GM19468 (cell line): ENCODE results near the gene PLVAP.

Experiments
- ATAC-seq: cut with Tn5 transposase; IDR thresholded peaks from one replicate; pipeline ENCODE4 v1.9.1; 2021; ENCODE audit warnings: mild to moderate bottlenecking, moderate library complexity, moderate number of reproducible peaks; ENCODE audit not compliant: unreplicated experiment; ENCODE audit errors: extremely low read depth

Gene PLVAP, protein sequence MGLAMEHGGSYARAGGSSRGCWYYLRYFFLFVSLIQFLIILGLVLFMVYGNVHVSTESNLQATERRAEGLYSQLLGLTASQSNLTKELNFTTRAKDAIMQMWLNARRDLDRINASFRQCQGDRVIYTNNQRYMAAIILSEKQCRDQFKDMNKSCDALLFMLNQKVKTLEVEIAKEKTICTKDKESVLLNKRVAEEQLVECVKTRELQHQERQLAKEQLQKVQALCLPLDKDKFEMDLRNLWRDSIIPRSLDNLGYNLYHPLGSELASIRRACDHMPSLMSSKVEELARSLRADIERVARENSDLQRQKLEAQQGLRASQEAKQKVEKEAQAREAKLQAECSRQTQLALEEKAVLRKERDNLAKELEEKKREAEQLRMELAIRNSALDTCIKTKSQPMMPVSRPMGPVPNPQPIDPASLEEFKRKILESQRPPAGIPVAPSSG

DNA sequence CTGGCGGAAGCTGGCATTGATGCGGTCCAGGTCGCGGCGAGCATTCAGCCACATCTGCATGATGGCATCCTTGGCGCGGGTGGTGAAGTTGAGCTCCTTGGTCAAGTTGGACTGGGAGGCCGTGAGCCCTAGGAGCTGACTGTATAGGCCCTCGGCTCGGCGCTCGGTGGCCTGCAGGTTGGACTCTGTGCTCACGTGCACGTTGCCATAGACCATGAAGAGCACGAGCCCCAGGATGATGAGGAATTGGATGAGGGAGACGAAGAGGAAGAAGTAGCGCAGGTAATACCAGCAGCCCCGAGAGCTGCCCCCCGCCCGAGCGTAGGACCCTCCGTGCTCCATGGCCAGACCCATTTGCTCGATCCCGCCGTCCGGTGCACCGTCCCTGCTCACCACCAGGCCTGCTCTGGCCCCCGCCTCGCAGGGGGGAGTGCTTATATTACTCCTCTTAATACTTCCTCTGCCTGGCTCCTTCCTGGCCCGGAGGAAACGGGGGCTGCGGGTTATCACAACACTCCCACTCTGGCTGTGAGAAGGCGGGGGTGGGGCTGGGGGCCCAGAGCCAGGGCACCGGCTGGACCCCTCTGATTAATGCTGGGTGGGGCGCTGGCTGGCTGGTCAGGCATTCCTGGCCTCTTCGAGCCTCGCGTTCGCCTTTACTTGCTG is at the start of gene PLVAP:
Gene PLVAP, minus strand, starts transcription at position 408 of the 666 bp plus-strand sequence. Its CDS starts 54 bp downstream, at position 354.
- no peak for ATAC-seq

DNA sequence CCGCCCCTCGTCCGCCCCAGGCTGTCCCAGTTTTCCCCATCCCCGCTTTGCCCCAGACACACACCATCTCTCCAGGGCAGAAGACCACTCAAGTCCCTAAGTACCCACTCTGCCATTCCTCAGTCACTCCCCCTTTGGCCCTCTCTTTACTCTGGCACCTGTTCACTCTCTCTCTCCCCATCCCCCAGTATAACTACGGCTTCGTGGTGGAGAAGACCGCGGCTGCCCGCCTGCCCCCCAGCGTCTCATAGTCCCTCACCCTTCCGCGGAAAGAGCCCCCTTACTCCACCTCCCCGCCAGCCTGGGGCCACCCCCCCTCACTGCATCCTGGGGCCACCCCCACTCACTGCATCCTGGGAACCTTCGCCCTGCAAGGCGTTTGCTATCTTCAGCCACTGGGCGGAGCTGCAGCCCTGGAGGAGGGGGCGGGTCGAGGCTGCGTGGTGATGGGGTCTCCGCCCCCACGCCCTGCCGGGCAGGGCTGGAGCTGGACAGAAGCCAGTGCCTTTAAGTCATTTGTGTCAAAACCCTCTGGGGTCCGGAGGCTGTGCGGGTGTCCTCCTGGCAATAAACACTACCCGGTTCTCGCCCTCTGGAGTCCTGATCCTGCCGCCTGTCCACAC is 47.7 kb upstream of the PLVAP start:
- ATAC-seq = no peak

DNA sequence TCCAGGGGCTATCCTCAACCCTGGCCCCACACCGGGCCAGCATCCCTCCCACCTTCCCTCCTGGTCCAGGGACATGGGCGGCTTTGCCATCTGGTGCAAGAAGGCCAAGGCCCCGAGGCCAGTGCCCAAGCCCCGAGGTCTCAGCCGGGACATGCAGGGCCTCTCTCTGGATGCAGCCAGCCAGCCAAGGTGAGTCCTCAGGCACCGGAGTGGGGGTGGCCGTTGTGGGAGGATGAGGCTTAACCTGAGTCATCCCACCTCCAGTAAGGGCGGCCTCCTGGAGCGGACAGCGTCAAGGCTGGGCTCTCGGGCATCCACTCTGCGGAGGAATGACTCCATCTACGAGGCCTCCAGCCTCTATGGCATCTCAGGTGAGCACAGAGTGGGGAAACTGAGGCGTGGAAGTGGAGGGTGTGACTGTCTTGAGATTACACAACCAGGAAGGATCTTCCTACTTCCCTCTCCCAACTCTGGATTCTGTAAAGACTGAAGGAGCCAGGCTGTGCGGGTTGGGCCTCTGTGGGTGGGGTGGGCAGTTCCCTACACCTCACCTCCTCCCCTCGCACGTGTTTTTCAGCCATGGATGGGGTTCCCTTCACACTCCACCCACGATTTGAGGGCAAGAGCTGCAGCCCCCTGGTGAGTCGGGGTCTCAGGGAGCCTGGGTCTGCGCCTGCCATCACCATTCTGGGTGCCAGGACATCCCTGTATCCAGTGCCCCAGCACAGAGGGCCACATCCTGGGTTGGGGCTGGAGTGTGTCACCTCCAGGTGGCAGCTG is 46.5 kb upstream of the PLVAP start:
- ATAC-seq = no peak

DNA sequence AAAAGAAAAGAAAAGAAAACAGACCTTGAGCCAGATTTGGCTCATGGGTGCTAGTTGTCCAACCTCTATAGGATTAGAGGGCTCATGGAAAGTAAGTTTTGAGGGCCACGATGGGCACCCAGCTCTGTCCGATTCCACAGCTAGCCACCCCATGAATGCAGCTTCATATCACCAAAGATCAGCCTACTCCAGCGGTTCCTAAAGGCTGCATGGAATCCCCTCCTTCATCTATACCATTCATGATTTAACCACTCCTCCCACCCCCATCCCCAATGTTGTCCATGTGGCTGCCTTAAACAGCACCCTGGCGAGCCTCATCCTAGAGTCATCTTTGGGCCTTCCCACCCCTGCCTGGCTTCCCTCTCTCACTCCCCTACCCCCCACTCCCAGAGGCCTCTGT is 44.8 kb upstream of the PLVAP start:
- no peak for ATAC-seq

DNA sequence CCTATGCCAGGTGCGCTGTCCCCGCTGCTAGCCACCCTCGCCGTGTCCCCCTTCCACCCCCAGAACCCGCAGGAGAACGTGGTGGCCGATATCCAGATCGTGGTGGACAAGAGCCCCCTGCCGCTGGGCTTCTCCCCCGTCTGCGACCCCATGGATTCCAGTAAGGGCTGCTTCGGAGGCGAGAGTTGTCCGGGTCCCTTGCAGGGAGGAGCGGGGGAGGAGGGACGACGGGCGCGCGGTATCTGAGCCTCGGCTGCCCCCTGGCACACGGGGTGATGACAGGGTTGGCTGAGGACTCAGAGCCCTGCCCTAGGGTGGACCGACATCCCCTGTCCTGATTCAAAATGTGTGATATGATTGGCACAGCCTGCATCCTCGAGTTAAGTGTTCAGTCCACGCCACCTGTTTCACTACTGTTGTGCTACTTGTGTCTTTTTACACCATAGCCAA is 43.4 kb upstream of the PLVAP start:
- no peak for ATAC-seq

DNA sequence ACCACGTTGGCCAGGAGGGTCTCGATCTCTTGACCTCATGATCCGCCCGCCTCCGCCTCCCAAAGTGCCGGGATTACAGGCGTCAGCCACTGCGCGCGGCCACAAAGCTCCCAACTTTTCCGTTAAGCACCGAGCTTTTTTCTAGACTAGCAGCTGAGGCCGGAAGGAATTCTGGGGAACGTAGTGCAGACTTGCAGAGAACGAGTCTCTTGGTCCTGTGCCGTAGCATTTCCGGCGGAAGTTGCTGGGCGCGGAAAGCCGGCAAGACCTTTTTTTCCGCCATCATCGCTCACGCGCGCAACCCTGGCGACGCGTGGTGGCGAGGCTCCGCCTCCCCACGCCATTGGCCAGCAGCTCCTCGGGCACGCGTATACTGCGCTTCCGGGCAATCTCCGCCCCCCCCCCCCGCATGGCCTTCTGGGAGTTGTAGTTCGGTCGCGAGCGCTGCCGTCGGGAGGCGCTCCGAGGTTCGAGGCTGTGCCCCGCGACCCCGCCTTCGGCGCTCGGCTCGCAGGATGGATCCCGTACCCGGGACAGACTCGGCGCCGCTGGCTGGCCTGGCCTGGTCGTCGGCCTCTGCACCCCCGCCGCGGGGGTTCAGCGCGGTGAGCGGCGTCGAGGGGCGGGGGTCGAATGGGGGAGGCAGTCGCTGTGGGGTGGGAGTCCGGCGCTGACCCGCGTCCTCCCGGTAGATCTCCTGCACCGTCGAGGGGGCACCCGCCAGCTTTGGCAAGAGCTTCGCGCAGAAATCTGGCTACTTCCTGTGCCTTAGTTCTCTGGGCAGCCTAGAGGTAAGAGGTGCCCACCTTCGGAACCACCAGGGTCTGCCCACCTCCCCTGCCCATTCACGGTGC is 42.7 kb upstream of the PLVAP start, which contains the start of gene MVB12A:
Gene MVB12A, plus strand, starts transcription at position 427 of the 854 bp plus-strand sequence. Its CDS starts 89 bp downstream, at position 516.
- peak; percentile 71 for ATAC-seq

DNA sequence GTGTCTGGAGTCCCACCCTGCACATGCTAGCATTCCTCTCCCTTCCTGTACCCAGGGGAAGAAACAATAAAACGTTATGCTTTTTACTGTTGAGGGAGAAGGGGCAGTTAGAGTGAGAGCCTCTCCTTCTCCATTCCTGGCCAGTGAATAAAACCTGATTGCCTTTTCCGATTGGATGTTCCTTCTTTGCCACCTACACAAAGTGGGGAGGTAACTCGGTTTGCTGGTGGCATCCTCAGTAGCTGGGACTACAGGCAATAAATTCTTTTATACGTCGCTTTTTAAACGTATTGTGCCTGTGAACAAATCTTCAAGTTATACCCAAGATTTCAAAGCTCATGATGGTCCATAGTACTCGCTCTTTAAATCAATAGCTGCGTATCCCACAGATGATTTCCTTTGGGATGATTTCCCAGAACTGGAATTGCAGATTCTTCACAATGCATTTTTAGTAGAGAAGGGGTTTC is 42.0 kb upstream of the PLVAP start:
- ATAC-seq = no peak

DNA sequence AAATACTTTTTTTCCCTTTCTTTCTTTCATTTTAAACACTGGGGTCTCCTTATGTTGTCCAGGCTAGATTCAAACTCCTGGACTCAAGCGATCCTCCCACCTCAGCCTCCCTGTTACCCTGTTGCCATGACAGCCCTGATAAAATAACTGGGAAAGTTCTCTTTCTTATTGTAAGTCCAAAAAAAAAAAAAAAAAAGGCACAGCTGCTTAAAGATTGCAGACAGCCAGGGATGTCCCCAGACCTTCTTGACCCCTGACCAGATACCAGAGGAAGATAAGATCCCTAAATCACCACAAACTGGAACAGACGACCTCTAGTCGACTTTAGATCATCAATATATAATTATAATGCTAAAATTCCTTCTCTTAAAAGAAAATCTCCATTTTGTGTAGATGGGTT is 41.6 kb upstream of the PLVAP start:
- ATAC-seq = no peak

DNA sequence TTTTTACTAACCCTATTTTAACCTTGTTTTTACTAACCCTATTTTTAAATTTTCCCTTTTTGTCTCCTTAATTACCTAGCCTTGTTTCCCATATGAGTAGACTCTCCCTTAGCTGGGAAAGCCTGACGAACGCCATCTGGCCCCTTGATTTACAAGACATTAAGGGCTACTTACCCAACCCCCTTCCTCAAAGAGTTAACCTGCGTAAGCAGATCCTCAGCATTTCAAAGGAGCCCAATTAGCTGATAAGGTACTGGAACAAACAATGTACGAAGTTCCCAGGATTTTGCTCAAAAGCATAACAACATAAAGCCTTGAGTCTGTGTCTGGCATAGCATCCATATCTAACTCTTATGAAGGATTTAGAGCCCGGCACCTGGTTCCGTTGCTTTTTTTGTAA is 38.0 kb upstream of the PLVAP start:
- ATAC-seq = no peak

DNA sequence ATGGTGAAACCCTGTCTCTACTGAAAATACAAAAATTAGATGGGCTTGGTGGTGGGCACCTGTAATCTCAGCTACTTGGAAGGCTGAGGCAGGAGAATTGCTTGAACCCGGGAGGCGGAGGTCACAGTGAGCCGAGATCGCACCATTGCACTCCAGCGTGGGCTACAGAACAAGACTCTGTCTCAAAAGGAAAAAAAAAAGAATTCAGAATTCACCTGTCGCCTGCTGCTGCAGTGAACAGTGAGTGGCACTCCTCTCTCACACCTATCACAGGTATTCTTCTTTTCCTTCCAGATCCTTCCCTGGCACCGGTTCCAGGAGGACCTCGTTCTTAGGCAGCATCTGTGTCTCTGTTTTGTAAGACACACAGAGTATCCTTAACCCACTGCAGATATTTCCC is 37.0 kb upstream of the PLVAP start:
- ATAC-seq = no peak

DNA sequence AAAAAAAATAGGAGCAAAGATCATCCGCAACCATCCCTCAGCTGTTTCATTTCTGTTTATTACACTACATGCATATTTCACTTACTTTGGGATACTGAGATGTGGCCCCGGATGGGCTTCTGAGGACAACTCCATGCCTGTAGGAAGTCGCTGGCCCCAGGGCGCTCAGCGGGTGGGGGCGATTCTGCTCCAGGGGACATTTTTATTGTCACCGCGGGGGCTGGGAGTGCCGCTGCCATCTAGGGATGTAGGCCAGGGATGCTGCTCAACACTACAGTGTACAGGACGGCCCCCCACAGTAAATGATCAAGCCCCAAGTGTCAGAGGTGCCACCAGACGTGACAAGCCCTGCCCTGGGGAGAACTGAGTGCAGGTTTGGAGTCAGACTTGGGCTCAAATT is 34.7 kb upstream of the PLVAP start:
- ATAC-seq = no peak

DNA sequence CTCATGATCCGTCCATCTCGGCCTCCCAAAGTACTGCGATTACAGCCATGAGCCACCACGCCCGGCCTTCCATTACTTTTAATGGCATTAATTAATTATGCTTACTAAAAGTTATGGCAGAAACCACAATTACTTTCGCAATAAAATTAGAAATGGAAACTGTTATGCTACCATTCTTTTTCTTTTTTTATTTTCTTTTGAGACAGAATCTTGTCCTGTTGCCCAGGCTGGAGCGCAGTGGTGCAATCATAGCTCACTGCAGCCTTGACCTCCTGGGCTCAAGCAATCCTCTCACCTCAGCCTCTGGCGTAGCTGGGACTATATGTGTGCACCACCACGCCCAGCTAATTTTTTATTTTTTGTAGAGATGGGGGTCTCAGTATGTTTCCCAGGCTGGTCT is 32.8 kb upstream of the PLVAP start:
- ATAC-seq = no peak

DNA sequence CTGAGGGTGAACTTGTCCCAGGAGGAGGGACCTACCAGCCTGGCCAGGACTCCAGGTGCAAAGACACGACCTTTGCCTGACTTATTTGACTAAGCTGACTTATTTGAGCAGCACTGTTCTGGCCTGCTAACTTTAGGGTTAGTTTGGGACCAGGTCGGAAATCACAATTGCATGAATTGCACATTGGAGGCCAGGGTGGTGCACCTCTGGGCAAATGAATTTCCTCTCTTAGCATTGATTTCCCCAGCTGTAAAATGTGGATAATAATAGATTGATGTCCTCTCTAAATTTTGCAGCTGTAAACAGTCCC is 29.7 kb upstream of the PLVAP start:
- ATAC-seq = no peak

DNA sequence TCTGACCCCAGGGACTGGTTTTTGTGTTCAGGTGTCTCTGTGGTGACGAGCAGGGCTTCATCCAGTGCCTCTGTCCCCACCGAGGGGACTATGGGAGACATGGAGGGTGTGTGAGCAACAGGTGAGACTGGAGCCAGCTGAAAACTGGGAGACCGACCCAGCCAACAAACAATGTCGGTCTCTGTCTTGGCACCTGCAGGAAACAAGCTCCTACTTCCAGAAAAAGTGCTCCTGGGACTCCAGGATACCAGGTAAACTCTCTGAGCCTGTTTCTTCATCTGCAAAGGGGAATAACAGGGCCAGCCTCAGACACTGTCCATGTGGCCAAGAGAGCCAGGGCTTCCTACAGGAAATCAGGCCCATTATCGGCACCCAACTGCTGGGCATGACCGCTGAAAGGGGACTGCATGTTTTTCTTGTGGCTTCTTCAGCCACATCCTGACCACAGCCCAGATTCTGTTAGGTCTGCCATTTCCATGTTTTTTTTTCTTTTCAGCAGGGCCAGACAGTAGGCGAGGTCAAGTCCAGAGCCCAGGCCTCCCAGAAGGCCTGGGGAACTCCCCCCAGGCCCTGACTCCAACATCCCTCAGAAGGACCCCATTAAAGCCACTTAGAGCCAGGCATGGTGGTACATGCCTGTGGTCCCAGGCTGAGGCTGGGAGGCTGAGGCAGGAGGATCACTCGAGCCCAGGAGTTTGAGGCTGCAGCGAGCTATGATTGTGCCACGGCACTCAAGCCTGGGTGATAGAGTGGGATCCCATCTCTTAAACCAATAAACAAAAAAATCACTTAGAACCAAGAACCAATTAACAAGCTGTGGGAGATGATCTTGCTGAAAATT is 29.1 kb upstream of the PLVAP start:
- ATAC-seq = no peak

DNA sequence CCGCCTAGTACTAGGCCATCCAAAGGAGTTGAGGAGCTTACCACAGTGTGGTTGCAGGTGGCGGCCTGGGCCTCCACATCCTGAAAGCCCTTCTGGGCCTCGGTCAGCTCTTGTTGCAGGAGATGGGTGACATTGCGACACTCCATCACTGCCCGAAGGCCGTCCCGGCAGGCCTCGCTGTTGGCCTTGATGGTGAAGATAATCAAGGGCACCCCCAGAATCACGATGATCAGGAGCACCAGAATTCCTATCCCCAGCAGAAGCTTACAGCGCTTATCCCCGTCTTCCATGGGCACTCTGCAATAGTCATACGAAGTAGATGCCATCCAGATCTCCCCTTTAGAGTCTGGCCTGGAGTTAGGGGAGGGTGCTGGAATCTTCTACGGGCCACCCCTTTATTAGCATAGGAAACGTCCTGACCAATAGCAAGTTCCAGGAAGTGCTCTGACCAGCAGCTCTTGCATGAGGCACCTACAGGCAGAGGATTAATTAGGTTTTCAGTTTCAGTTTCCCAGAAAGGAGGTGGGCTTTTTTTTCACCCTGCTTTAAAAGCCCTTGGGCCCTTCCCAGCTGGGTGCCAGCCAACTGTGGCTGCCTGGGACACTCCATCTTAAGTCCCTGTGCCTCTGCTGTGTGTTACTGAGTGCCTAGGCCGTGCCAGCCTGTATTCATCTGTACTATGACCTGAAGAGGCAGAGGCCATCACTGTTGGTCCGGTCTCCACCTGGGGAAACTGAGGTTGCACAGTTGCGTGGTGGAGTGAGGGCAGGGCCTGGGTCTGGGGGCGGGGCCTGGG is 28.3 kb upstream of the PLVAP start, which contains the start of gene BST2:
Gene BST2, minus strand, starts transcription at position 381 of the 796 bp plus-strand sequence. Its CDS starts 55 bp downstream, at position 326.
- peak; percentile 50 for ATAC-seq

DNA sequence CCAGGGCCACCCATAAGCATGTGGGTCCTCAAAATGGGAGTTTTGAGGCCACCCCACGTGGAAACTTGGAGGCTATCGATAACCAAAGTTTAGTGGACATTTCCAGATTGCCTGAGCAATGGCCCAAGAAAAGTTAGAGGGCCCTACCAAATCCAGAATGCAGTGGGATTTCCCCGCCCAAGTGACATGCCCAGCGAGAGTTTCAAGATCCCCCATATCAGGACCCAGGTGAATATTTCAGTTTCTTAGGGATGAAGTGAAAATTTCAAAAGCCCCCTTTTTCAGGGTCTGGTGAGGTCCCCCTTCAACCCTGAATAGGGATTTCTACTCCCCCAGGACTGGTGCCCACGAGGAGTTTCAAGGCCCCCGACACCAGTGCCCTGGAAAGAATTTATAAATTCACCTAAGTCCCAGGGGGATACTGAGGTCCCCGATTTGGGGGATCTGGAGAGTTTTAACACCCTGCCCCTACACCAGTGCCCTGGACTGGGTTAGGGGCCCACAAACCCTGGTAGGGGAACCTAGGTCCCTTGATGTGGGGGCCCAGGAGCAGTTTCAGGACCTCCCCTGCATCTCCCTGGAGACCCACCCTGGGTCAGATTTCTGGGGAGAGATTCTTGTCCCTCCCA is 27.6 kb upstream of the PLVAP start:
- no peak for ATAC-seq

DNA sequence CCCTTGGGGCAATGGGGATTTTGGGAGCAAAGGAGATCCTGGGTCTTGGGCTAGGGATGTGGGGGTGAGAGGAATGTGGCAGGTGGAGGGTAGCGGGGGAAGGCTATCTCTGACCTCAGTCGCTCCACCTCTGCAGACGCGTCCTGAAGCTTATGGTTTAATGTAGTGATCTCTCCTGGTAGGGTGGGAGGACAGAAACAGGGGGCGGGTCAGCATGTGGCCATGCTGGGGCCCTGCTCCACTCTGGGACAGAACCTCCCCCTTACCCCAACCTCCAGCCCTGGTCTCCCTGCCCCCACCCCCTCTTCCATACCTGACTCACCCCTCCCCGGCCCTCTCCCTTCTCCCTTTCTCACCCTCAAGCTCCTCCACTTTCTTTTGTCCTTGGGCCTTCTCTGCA is 26.9 kb upstream of the PLVAP start:
- no peak for ATAC-seq
